Prostate gland (tissue), 2 donors: ENCODE measurements around the gene DPEP3. TPM values are rescaled to one million over a fixed set of nuclear protein-coding genes. Genes with fewer than 3 reads are reported as not detected.

ENCODE experiments used
- DNase-seq: peaks from one replicate; pipeline ENCODE4 v3.0.0-alpha.2; 2019; ENCODE audit warnings: low spot score
- H3K27ac ChIP-seq, 2 donors: fragments of 200-600 bp; sonication (generic); 2 replicates each; pipeline ENCODE4 v1.5.1; 2017 to 2019
- H3K27me3 ChIP-seq: fragments of 200-600 bp; sonication (generic); replicated peaks from 2 replicates; pipeline ENCODE4 v1.5.1; 2019; ENCODE audit not compliant: insufficient read depth
- H3K36me3 ChIP-seq, 2 donors: fragments of 200-600 bp; sonication (generic); 1 replicate in 1 of 2; 2 replicates in 1 of 2; pipeline versions ENCODE4 v1.5.1 to v1.8.1; 2017 to 2019
- H3K4me1 ChIP-seq: fragments of 200-600 bp; sonication (generic); replicated peaks from 2 replicates; pipeline ENCODE4 v1.5.1; 2019
- H3K4me3 ChIP-seq, 2 donors: fragments of 200-600 bp; sonication (generic); 2 replicates each; pipeline ENCODE4 v1.5.1; 2017 to 2019
- H3K9me3 ChIP-seq: fragments of 200-600 bp; sonication (generic); 2 replicates; pipeline ENCODE4 v1.5.1; 2017
- CTCF ChIP-seq, 4 experiments: fragments of 200-600 bp in 2 of 4; fragments of 450-650 bp in 2 of 4; sonication (generic) in 2 of 4; IDR thresholded peaks; 1 replicate in 3 of 4; 2 replicates in 1 of 4; pipeline ENCODE4 v1.5.1; 2016 to 2019; ENCODE audit warnings: antibody characterized with exemption in 4 of 4, mild to moderate bottlenecking in 2 of 4, moderate library complexity in 2 of 4
- POLR2A ChIP-seq: fragments of 450-650 bp; IDR thresholded peaks from one replicate; pipeline ENCODE4 v1.6.1; 2016; ENCODE audit warnings: antibody characterized with exemption, mild to moderate bottlenecking
- POLR2AphosphoS5 ChIP-seq: sonication (generic); formaldehyde crosslinking; IDR thresholded peaks from one replicate; pipeline ENCODE4 v1.6.1; 2017; ENCODE audit warnings: antibody characterized with exemption
- WGBS: methylation state at CpG from one replicate; pipeline ENCODE4 v1.1.5; 2018; 5-methylcytosine and 5-hydroxymethylcytosine counted together
- intact Hi-C: fragments of 100-400 bp; cut with DNase I; formaldehyde crosslinking; loops from one replicate; pipeline ENCODE4 v1.14.2; 2022
- total RNA-seq, 2 donors: library from RNA; depleted of rRNA; stranded (reverse); fragments of >200 nt; gene quantifications; one replicate each; pipeline ENCODE4 v1.1.0, GENCODE V29; 2016

DPEP3 gene
- total RNA-seq, 2 donors from 2014 or later = 49.9 TPM; not detected in 1

GRCh38 chr16:67963662-67964321 lies 16.5 kb downstream of the DPEP3 start:
- no peak overlapping the region for H3K4me3 ChIP-seq
- H3K27ac ChIP-seq = no peak overlapping the region
- peaks cover 0 to 10% of the 10 kb centered on the region in 2 donors for H3K36me3 ChIP-seq
- H3K4me1 ChIP-seq = peaks cover 14% of the 10 kb centered on the region
- H3K27me3 ChIP-seq = no peaks in the 10 kb centered on the region
- 71% methylated on average over 32 of the region's 32 CpGs for WGBS
- intact Hi-C loops = no loop called here
- TF ChIP-seq POLR2A (no peak), POLR2AphosphoS5 (no peak), CTCF (IDR thresholded peaks at IDR 0.05) (no peak)
- no peak for DNase-seq
- no peaks in the 10 kb centered on the region for H3K9me3 ChIP-seq

DNA sequence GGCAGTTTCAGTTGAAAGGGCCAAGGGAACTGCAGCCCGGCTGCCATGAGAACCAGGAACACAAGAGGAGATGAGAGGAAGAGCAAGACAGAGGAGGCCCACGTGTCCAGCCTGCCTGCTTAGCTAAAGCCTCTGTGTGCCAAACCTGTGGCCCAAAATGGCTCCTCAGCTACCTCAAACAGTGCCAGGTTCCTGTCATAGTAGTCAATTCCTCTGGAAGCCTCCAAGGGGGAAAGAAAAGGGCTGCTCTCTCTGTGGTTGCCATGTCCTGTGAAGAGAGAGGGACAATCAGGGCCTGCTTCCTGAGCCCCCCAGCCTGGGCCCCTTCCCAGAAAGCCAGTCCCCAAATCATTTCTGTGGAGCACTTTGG lies 17.0 kb downstream of the DPEP3 start:
- Histone ChIP-seq H3K27me3 (no peaks in the 10 kb centered on the region), H3K9me3 (no peaks in the 10 kb centered on the region), H3K4me1 (peaks cover 14% of the 10 kb centered on the region), H3K27ac (no peak overlapping the region), H3K36me3 (peaks cover 0 to 10% of the 10 kb centered on the region in 2 donors), H3K4me3 (no peak overlapping the region)
- DNase-seq = no peak
- 59% methylated on average over 2 of the region's 2 CpGs for WGBS
- TF ChIP-seq POLR2AphosphoS5 (no peak), POLR2A (no peak), CTCF (IDR thresholded peaks at IDR 0.05) (no peak)
- intact Hi-C loops = no loop called here

DNA sequence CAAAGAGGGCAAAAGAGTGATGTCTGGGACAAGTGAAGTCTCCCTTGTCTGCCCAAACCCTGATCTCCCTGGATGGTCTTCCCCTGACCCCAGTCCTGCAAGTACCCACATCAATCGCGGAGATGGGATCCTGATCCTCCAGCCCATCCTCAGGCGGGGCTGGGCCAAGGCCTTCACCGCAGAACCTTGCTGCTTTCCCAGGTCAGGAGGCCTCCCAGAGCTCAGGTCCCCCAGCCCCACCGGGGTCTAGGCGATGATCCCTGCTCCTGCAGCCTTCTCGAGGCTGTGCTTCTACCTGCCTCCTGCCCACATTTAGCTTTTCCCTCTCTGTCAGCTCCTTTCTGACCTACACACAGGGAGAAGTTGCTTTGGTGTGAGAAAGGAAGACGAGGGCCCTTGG lies 18.2 kb downstream of the DPEP3 start:
- no peaks in the 10 kb centered on the region for H3K27me3 ChIP-seq
- WGBS = 95% methylated on average over 8 of the region's 8 CpGs
- intact Hi-C loops = no loop called here
- no peaks in the 10 kb centered on the region for H3K9me3 ChIP-seq
- TF ChIP-seq POLR2A (no peak), POLR2AphosphoS5 (no peak), CTCF (IDR thresholded peaks at IDR 0.05) (no peak)
- DNase-seq = no peak
- H3K36me3 ChIP-seq = peaks cover 0 to 19% of the 10 kb centered on the region in 2 donors
- no peak overlapping the region for H3K4me3 ChIP-seq
- peaks cover 10% of the 10 kb centered on the region for H3K4me1 ChIP-seq
- peak overlapping the region in 1 of 2 donors; percentile 6 for H3K27ac ChIP-seq

GRCh38 chr16:67961551-67961957 lies 18.7 kb downstream of the DPEP3 start:
- peak overlapping the region in 1 of 2 donors; percentile 62 for H3K27ac ChIP-seq
- H3K27me3 ChIP-seq = no peaks in the 10 kb centered on the region
- H3K4me1 ChIP-seq = peaks cover 5% of the 10 kb centered on the region
- no peak overlapping the region for H3K4me3 ChIP-seq
- peak; percentile 97 for DNase-seq
- no peaks in the 10 kb centered on the region for H3K9me3 ChIP-seq
- WGBS = 43% methylated on average over 12 of the region's 13 CpGs
- H3K36me3 ChIP-seq = peaks cover 0 to 19% of the 10 kb centered on the region in 2 donors
- no peak for TF ChIP-seq POLR2A
- peak; percentile 91 for TF ChIP-seq POLR2AphosphoS5
- intact Hi-C loops = no loop called here

GRCh38 chr16:67959536-67960329 lies 20.6 kb downstream of the DPEP3 start:
- H3K27ac ChIP-seq = peak overlapping the region; percentile 23 to 62
- 65% methylated on average over 11 of the region's 11 CpGs for WGBS

More at GRCh38 chr16:67959536-67960329, 20.6 kb downstream of the DPEP3 start:
- Histone ChIP-seq H3K4me1 (peaks cover 5% of the 10 kb centered on the region), H3K9me3 (no peaks in the 10 kb centered on the region), H3K27me3 (no peaks in the 10 kb centered on the region), H3K4me3 (no peak overlapping the region), H3K36me3 (peaks cover 0 to 19% of the 10 kb centered on the region in 2 donors)
- TF ChIP-seq POLR2A (no peak), POLR2AphosphoS5 (peak; percentile 35), CTCF (IDR thresholded peaks at IDR 0.05) (no peak)
- intact Hi-C loops = no loop called here
- DNase-seq = no peak
